T-helper 1 cell (primary cell): ENCODE measurements around the gene DPEP3.

Experiments used
- DNase-seq, 5 donors: peaks; one replicate each; pipeline ENCODE4 v3.0.0-alpha.2; 2012 to 2020

DPEP3 gene

DNA sequence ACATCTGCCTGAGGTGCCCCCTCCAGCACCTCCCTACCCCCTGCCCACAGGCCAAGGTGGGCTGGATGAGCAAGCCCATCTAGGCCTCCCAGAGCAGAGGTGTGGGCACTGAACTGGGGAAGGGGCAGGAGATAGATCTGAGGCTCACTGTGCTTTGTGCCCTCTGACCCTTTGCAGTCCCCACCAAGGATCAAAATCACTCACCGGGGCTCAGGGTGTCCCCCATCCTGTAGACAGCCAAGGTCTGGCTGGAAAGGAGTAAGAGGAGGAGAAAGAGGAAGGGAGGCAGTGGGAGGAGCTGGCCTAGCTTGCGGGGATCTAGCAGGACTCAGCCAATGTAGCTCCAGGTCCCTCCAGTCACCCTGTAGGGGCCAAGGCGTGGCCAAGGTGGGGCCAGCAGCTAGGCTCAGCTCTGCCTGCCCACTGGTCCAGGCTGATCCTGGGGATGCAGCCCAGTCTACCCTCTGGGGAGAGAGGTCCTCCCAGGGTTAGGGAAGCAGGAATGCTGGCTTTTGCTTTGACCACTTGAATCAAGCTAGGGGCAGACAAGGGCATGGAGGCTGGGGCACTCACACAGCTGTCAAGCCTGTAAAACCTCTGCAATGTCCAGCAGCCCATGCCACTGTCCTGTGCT is 13.6 kb downstream of the DPEP3 start:
- no peak for DNase-seq

DNA sequence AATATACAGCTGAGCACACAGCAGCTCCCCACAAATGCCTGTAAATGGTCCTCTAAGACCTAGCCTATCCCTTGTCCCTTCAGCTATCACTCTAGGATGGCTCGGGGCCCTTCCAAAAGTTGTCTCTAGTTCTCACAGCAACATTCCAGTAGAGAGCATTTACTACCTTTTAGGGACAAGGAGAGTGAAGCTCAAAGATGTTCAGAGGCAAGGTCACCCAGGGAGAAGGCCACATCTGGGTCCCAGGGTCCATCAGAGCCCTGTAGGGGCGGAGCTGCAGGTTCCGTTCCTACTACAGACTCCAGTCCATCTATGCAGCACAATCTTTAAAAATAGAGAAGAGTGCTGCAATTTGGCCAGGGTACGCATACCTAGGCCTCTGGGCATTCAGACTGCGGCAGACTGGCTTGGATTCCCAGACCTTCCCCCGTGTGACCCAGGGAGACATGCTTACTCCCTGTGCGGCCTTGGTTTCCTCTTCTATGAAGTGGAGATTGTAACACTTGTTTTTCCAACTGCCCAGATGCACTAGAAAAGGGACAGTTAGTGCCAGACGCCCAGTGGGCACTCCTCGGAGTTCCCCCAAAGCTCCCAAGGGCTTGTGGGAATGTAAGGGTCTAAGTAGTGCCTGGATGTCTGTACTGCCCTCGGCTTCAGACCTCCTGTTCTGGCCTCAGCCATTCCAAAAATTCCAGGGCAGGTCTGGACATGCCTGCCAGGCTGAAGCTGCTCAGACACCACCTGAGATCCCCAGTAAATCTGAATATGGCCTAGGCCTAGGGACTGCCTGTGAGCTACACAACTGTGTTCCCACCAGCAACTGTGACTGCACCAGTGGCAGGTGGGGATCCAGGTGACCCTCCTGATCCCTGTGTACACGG is 14.4 kb downstream of the DPEP3 start:
- no peak for DNase-seq

DNA sequence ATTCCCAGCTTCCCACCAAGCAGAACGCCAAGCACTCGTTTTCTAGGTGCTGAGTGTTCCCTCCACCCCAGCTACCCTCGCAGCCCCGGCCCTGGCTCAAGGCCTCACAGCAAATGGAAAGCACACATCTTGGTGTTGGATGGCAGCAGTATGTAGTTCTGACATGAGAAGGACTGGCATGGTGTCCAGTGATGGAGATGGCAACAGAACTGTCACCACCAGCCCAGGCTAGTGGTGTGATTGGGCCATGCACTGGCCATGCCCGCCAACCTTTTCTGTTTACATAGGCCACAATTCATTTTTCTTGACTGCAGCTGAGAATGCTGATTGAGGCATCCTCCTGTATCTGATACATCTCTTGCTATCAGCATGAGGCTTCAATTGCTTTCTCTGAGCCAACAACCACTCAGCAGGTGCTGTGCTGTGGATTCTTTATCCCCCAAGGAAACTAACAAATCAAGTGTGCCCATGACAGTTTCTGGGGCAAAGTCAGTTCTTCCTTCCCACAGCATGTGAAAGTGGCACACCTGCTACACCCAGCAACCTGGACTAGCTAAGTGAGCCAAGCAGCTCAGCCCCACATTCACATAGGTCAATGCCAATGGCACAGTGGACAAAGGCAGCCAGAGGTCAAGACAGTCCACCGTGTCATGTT is 15.7 kb downstream of the DPEP3 start:
- DNase-seq = no peak

DNA sequence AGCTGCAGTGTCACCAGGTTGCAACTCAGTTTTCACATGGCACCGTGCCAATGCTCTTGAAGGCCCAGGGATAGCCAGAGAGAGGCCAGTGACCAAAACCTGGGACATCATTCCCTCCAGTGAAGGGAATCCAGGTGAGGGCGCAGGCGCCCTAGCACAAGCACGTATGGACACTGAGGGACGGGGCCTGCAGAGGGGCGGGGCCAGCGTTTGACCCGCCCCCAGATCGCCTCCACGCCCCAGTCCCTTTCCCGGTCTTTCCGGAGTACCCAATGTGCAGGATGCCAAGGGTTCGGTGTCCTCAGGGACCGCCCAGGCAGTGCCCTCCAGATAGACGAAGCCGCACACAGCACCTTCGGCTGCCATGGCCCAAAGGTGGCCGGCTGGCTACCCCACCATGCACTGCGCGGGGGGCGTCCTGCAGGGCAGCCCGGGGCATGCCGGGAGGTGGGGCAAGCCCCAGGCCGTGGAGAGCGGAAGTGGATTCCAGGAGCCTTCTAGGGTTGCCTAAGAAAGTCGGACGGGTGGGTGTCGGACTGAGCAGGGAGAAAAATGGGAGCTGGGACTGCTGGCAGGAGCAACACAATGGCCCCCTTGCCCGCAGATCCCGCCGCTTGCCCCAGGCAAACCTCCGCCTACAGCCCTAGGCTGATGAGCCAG is 16.5 kb downstream of the DPEP3 start:
- DNase-seq = no peak

DNA sequence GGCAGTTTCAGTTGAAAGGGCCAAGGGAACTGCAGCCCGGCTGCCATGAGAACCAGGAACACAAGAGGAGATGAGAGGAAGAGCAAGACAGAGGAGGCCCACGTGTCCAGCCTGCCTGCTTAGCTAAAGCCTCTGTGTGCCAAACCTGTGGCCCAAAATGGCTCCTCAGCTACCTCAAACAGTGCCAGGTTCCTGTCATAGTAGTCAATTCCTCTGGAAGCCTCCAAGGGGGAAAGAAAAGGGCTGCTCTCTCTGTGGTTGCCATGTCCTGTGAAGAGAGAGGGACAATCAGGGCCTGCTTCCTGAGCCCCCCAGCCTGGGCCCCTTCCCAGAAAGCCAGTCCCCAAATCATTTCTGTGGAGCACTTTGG is 17.0 kb downstream of the DPEP3 start:
- DNase-seq = no peak

DNA sequence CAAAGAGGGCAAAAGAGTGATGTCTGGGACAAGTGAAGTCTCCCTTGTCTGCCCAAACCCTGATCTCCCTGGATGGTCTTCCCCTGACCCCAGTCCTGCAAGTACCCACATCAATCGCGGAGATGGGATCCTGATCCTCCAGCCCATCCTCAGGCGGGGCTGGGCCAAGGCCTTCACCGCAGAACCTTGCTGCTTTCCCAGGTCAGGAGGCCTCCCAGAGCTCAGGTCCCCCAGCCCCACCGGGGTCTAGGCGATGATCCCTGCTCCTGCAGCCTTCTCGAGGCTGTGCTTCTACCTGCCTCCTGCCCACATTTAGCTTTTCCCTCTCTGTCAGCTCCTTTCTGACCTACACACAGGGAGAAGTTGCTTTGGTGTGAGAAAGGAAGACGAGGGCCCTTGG is 18.2 kb downstream of the DPEP3 start:
- DNase-seq = no peak

DNA sequence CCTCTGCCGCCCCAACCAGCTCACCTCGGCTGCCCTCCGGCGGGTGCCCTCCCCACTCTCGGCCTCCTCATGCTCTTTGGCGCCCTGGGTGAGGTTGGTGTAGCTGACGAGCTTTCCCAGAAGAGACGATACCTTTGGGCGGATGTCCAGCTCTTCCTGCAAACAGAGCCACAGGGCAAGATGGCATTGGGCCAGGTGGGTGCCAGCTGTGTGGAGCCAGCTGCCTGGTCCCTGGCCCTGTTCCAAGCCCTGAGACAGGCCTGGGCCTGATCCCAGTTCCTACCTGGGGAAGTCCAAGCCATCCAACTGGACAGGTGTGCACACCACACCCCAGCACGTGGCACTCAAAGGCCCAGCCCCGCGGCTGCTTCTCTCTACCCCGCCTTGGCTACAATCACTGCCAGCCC is 18.7 kb downstream of the DPEP3 start:
- DNase-seq = no peak

DNA sequence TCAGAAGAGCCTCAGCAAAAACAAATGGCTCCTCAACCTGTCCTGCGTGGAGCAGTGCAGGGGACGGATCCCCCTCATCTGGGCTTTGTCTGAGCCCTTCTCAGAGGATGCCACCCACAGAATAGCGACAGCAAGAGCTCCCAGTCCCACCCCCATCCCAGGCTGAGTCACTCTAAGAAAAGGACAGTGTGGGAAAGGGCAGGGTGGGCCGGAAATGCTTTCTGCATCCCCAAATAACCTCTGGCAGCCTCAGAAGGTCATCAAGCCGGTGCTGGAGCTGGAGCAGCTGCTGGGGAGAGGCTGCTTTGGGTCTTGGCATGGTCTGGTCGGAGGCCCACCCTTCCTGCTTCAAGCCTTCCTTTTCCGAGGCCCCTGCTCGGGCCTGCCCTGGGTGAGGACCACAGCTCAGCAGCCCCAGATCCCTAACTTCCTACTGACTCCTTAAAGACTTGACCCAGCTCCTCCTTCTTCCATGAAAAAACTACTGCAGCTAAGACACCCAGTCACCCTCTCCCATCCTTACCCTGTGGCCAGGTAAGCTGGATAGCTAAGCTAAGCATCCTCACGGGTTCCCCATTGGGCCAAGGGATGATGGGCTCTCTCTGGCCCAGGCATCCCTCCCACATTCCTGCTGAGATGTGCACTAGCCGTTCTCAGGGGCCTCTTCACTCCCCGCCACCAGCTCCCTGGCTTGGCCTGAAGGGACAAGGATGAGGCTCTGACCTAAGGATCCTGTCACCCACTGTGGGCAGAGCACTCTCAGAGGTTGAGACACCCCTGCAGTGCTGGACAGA is 20.6 kb downstream of the DPEP3 start:
- DNase-seq = no peak

DNA sequence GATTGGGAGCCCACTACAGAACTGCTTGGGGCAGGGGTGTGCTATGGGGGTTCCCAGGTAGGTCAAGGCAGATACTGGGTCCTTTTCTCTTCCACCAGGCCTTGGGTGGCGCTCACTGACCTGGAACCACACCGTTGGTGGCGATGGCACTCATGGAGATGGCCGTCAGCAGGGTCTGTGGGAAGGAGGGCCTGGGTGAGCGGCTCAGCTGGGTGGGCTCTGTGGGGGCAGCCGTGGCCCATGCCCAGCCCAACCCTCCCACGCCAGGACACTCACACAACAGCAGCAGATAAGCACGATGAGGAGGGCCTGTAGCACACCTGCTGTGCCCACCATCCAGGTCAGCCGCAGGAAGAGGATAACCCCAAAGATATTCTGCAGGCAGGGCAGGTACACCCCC is 22.7 kb downstream of the DPEP3 start:
- no peak for DNase-seq

DNA sequence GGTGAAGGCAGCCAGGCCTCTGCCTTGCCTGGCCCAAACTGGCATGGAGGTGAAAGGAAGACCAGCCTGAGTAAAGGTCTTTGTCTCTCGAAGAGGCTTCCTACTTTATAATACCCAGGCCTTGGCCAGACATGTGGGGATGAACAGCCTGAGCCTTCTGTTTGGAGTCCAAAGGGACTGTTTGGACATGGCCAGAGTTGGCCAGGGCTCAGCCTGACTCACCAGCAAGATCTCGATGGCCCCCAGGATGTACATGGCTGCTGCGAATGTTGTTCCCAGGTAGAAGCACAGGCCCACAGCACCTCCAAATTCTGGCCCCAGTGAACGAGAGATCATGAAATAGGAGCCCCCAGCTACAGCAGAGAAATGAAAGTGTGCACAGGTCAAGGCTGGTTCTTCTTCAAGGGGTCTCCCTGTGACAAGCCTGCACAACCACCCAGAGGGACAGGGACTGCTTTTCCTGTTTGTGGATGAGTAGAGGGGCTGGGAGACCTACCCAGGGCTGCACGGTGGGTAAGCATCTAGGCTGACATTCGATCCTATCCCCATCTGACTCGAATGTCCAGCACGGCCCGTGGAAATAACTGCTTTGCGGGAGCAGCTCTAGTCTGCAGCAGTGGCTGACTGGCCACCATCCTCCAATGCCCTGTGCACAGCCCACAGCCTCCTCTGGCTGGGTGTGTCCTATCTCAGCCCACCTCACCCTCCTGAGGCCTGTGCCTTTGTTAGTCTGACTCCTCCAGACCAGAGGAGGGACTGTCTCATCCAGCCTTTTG is 25.7 kb downstream of the DPEP3 start:
- no peak for DNase-seq

DNA sequence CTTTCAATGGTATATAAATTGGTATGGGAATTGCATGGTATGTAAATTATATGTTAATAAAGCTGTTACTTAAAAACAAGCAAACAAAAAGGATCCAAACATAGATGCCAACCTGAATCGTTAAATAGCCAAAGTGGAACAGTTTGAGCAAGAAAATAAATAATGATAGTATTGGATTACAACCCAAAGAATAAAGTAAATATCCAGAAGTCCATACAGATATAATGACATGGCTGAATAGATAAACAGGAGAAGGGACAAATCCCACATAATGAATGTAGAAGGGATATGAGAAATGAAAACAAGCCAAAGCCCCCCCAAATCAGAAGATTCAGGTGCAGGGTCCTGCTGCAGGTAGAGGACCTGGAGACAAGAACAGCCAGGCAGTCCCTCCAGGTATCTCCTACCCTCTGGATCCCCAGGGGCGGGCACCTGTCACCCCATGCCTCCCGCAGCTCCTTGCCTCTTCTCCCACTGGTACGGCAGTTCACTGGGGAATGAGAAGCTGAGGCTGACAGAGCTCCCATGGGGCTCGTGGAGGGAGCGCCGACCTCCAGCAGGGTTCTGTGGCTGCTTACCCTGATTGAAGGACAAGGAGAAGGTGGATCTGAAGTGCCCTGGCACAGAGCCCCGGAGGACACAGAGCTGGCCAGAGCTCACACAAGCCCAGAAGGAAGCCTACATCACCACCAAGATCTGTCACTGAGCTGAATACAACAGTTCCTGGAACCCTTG is 26.5 kb downstream of the DPEP3 start:
- no peak for DNase-seq

DNA sequence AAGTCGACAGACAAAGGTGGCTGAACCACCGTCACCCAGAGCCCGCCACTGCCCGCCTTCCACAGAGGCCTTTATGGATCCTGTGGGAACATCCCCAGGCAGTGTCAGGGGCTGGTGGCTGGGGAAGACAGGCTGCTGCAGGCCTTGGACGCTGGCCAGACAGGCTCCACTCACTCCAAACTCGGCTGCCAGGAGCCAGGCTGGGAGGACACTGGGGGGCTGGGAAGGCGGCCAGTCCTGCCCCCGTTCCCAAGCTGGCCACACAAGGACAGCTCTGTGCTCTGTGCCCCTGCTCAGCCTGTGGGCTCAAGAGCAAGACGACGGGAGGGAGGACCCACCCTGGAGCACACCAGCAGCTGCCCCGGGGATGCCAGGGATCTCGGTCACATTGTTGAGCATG is 28.8 kb downstream of the DPEP3 start:
- no peak for DNase-seq

DNA sequence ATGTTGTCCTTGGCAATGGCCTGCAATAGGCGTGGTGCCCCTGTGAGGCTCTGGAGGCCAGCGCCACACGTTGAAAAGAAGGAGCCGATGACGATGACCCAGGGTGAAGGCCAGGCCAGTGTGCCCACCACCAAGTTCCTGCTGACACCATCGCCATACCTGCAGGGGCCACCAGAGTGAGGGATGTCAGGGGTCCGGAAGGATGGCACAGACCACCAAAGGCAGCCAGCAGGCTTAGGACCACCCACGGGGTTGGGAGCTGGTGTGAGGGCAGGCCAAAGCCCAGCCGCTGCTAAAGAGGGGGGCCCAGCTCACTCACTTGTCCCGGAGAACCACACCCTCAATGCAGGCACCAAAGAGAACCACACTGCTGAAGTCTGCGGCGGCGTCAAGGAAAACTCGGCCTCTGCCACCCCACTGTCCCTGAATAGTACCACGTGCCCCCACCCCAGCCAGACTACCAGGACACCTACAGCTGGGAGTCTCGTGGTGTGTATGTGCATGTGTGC is 29.9 kb downstream of the DPEP3 start:
- DNase-seq = no peak

DNA sequence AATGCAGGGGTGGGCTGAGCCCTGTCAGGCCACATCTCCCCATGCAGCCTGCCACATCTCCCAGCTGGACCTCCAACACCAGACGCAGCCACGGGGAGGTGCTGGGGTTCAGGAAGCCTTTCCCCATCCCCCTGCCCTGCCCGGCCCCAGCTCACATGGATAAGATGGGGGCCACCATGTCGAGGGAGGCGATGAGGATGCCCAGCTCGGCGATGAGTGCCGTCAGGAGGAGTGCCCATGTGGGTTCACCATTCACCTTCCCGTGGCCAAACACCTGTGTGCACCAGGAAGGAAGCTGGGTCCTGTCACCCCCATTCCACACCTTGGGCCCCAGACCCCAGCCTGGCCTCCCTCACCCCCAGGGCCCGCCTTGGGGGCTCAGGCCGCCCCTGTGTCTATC is 30.7 kb downstream of the DPEP3 start:
- DNase-seq = no peak

DNA sequence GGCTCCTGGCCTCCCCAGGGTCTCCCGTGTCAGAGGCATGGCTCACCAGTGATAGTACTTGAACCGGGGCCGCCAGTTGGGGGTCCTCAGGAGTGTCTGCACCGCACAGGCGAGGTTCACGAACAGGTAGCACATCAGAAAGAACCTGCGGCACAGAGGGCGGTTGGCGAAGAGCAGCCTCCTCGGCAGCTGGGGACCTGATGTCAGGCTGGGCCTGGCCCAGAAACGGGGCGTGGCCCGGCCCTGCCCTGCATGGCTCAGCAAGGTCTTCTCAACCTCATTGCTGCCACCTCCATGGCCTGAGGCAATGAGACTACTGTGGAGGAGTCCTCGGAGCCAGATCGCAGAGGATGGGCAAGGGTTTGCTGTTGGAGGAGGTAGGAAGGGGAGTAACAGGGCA is 32.3 kb downstream of the DPEP3 start:
- no peak for DNase-seq

DNA sequence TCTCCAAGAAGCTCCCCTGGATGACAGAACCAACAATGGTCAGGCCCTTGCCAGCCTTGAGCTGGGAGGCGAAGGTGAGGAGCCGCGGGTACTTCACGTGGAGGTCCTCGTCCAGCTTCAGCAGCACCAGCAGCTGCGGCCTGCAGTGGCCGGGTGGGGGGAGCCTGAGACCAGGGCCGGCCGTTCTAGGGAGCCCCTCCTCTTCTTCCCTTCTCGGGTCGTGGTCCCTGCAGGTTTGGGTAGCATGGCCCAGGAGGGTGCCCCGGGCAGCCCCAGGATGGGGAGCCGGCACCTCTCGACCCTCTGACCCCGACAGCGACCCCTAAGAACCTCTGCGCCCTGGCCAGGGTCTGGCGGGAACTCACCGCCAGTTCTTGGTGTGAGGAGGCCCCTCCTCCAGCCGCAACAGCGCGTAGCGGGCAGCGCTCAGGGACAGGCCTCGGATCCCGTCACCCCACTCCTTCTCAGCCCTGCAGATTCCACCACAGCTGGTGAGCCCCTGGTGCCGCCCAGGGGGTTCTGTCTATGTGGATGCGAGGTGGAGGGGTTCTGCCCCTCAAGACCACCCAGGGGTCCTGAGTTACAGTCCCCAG is 33.2 kb downstream of the DPEP3 start:
- no peak for DNase-seq

DNA sequence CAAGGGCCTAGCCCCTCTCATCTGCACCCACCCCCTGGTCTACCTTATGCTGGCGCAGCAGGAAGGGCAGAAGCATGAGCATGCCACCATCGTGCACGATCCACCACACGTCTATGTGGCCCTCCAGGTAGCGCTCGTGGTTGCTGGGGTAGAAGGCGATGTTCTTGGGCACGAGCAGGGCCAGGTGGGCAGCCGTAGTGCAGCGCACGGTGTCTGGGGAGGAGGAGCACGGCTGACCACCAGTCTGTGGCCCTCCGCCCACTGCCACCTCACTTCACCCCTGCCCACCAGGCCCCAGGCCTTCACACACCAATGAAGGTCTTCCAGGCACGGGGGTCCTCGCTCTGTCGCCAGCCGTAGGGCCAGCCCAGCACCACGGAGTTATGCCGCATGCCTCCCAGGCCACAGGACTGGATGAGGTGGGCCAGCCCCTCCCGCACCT is 34.1 kb downstream of the DPEP3 start:
- DNase-seq = no peak

DNA sequence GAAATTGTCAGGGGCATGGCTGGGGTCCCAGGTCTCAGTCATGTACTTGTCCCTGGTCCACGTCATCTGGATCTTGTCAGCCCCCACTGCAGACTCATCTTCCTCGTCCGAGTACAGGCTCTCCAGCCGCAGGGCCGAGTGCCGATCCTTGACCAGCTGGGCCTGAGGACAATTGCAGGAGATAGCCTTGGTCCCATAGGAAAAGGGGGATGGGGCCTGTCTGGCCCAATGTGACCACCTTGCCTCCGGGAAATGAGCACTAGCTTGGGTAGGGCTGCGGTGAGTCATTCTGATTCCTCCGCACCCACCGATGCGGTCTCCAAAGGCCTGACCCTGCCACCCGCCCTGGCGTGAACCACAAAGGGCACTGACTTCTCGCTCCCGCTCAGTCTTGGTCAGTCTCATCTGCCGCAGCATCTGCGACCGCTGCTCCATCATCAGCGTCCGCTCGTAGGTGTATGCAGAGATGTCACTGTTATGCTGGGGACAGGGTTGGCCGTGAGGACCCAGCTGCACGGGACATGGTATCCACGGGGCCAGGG is 34.8 kb downstream of the DPEP3 start:
- no peak for DNase-seq

DNA sequence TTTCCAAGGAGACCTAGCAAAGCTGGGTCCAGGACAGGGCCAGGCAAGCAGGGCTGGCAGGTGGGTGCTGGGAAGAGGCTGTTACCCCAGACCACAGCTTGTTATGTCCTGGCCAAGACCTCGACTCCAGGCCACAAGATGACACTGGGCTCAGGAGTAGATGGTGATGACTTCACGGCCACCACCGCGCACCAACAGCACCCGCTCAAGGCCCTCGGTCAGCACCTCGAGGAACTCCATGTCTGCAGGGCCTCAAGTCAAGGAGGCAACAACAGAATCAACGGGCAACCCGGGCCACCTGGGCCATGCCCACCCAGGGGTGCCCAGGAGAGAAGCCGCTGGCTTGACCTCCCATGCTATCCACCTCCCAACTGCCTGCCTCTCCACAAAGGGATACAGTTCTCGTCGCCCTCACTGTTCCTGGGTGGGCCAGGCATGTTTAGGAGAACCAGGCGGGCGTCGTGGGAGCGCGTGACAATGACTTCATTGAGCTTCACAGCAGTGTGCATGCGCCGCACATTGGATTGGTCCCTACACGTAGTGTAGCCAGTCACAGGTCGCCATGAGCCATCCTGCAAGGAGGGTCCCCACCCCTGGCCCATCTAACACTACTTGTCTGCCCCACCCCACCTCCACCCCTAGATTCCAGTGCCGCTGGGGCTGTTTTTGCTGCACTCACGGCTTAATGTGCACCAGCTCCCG is 35.5 kb downstream of the DPEP3 start:
- no peak for DNase-seq
